Suppressor macrophage treated with lipopolysaccharide for 1 hour (primary cell): ENCODE measurements around the gene UBE2F.

Experiments used
- DNase-seq, 3 donors: peaks; one replicate each; pipeline ENCODE4 v3.0.0-alpha.2; 2020 to 2022

The UBE2F gene

DNA sequence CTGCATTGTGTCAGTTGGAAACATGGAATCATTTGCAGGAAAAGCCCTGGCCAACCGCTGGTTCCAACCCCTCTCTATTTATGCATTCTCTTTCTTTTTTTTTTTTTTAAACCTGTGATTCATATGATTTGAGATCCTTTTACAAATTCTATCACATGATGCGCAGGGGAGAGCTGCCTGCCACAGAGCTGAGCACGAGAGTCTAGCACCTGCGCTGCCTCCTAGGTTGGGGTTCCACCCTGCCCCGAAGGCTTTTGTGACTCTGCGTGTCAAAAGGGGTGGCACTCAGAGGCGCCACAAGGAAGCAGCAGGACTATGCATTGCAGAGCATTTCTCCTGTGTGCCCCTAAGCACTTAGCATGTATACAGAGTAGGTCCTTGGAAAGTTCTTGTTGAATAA is 116.0 kb downstream of the UBE2F start:
- no peak for DNase-seq

DNA sequence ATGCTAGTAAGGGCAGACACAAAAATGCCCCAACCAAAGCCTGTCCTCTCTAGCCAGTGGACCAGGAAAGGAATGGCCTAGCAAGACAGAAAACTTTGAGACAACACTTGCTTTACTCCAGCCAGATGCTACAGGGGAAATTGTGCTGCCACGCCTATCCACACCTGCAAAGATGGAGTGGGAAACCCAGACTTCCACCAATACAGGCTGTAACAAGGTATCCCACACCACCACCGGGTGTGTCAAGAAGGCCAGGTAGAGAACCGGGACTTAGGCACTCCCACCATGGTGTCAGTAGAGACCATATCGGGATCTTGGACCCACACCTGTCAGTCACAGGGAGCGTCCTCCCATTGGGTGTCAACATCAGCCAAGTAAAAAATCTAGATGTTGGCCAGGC is 117.1 kb downstream of the UBE2F start:
- DNase-seq: no peak

DNA sequence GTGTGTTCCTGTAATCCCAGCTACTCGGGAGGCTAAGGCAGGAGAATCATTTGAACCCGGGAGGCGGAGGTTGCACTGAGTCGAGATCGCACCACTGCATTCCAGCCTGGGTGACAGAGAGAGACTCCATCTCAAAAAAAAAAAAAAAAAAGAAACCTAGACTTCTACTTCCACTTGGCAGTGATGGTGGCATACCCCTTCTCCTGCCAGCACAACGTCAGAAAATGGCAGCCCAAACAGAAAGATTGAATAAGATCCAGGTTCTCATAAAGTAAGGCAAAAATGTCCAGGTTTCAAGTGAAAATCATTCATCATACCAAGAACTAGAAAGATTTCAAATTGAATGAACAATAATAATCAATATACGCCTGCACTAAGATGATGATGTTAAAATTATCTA is 117.9 kb downstream of the UBE2F start:
- no peak for DNase-seq

DNA sequence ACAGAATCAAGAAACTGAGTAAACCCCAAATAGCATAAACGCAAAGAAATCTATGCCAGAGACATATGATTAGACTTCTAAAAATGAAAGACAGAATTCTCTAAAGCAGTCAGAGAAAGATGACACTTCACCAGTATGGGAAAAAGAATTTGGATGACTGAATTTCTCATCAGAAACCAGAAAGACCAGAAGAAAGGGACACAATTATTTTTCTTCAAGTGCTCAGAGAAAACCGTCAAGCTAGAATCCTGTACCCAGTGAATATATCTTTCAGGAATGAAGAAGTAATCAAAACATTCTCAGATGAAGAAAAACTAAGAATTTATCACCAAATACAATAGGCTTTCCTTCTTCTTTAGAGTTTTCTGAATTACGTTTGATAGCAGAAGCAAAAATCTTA is 119.1 kb downstream of the UBE2F start:
- no peak for DNase-seq

DNA sequence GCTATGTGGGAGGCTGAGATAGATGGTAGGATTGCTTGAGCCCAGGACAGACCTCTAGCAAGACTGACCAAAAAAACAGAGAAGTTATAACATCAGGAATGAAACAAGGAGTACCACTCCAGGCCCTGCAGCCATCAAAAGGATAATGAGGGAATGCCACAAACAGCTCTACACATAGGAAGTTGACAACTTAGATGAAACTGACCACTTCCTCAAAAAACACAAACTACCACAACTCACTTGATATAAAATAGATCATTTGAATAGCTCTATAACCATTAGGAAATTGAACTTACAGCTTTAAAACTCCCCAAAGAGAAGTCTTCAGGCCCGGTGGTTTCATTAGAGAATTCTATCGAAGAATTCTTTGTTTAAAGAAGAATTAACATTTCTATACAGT is 120.4 kb downstream of the UBE2F start:
- peak; percentile 22 to 42 (median 38) for DNase-seq

DNA sequence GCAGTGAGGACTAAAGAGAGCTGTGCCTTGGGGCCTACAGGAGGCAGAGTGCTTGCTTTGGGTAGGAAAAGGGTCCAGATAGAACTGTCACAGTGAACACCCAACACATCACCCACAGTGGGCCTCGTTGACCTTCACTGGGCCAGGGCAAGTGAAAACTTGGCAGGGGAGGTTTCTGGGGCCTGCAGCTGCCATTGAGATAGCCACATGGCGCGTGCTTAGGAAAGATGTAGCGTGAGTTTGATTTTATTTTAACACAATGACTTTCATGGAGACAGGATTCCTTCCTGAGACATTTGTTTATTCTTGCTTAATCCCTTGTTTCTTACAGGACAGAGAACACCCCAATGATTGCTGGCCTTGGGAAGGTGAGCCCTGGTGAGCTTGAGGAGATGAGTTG is 124.1 kb downstream of the UBE2F start:
- DNase-seq: no peak

DNA sequence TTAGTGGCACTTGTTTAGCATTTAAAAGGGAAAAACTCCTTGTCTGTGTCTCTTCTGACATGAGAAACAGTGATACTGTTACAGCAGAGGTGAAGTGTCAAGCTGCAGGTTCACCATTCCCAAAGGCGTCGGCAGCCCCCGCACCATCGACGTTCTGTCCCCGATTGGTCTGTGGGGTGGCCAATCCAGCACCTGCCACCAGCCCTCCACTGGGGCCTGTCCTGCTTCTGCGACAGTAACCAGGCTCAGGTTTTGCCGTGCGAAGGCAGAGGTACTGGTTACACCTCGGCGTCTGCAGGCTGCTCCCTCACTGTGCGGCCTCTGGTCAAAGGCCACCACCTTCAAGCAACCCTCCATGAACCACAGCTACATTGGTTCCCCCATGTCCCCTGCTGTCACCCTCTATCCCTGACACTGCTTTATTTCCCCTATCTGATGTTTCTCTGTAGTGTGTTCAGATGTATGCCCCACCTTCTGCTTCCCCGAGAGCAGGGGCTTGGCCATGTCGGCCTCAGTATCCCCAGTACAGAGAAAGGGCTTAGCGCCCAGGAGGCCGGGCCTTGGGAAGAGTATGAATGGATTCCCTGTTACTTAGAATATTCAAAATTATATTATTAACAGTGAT is 124.7 kb downstream of the UBE2F start:
- DNase-seq: no peak
